ENCODE results near the gene MORN1.

The MORN1 gene

DNA sequence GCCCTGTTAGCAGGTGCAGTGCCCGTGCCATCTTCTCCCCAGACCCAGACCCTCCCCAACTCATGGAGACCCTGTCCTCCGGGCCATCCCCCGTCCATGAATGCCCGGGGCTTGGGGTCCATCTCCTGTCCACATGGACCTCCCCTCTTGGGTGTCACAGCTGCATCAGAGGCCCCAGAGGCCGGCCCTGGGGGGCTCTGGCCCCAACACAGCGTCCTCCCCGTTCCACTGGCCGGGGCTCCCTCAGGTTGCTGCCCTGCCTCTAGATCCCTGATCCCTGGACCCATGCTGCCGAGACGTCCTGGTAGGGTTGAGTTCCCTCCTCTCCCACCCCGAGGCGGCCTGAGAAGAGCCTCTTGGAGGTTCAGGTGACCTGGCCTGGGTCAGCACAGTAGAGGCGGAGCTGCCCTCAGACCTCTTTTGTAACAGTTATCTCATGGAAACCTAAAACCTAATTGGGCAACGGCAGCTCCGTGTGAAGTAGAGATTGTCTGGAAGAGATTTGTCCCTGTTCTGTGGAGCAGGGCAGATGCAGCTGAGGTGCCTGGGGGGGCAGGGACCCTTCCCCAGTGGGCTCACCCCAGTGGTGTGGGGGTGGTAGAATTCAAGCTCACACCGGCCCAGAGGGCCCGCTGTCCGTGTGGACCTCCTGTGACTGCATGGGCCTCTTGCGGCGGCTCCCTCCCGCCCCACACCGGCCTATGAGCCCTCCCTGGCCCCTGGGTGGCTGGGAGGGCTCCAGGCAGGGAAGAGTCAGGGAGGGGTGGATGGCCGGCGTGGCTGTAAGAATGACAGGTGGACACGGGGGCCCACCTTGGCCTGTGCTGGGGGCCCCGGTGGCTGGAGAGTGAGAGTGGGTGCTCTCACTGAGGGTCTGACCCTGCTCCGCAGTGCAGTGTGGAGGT is 107.1 kb downstream of the MORN1 start:
- no peak overlapping the region for H3K4me3 ChIP-seq (ENCODE audit: low read depth, low read length)
- TF ChIP-seq, protein P1, sequence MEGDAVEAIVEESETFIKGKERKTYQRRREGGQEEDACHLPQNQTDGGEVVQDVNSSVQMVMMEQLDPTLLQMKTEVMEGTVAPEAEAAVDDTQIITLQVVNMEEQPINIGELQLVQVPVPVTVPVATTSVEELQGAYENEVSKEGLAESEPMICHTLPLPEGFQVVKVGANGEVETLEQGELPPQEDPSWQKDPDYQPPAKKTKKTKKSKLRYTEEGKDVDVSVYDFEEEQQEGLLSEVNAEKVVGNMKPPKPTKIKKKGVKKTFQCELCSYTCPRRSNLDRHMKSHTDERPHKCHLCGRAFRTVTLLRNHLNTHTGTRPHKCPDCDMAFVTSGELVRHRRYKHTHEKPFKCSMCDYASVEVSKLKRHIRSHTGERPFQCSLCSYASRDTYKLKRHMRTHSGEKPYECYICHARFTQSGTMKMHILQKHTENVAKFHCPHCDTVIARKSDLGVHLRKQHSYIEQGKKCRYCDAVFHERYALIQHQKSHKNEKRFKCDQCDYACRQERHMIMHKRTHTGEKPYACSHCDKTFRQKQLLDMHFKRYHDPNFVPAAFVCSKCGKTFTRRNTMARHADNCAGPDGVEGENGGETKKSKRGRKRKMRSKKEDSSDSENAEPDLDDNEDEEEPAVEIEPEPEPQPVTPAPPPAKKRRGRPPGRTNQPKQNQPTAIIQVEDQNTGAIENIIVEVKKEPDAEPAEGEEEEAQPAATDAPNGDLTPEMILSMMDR (IDR thresholded peaks at IDR 0.05; ENCODE audit: low read depth, low read length, missing control alignments): no peak
- peaks cover 5% of the 10 kb centered on the region for H3K36me3 ChIP-seq (replicated peaks)
- H3K27ac ChIP-seq: no peak overlapping the region
- in situ Hi-C loops (cut with HindIII; ENCODE audit: low pct_ligation_motif_present, low sequenced_read_pairs): no loop called here
- H3K27me3 ChIP-seq (replicated peaks): no peaks in the 10 kb centered on the region
- DNase-seq: no peak

DNA sequence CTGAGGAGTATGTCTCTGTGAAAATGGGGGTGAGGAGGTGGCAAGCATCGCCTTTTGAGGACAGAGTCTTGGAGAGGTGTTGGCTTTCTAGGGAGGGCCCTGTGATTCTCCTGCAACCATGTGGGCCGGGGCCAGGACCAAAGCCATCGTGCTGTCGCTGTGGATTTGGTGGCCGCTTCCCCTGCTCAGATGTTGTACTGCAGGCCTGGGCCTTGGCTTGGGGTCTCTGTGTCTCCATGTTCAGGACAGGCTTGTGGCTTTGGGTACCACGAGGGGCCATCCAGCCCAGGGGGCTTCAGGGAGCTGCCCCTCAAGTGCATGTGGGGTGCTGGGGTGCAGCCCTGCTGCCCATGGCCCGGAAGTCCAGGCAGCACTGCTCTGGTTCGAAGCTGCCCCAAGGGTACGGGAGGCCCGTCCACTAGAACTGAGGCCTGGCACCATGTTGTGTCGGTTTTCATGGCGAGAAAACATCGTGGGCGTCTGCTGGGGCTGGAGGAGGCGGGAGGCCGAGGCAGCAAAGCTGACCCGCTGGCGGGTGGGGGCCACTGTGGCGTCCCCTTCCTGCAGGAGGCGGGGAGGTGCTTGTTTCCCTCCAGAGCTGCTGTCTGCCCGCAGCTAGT is 107.9 kb downstream of the MORN1 start:
- in situ Hi-C loops (cut with HindIII; ENCODE audit: low pct_ligation_motif_present, low sequenced_read_pairs): no loop called here
- Histone ChIP-seq H3K36me3 (replicated peaks) (peaks cover 5% of the 10 kb centered on the region), H3K4me3 (ENCODE audit: low read depth, low read length) (no peak overlapping the region), H3K27ac (no peak overlapping the region), H3K27me3 (replicated peaks) (no peaks in the 10 kb centered on the region)
- TF ChIP-seq, protein P1 (IDR thresholded peaks at IDR 0.05; ENCODE audit: low read depth, low read length, missing control alignments): no peak
- DNase-seq: no peak

DNA sequence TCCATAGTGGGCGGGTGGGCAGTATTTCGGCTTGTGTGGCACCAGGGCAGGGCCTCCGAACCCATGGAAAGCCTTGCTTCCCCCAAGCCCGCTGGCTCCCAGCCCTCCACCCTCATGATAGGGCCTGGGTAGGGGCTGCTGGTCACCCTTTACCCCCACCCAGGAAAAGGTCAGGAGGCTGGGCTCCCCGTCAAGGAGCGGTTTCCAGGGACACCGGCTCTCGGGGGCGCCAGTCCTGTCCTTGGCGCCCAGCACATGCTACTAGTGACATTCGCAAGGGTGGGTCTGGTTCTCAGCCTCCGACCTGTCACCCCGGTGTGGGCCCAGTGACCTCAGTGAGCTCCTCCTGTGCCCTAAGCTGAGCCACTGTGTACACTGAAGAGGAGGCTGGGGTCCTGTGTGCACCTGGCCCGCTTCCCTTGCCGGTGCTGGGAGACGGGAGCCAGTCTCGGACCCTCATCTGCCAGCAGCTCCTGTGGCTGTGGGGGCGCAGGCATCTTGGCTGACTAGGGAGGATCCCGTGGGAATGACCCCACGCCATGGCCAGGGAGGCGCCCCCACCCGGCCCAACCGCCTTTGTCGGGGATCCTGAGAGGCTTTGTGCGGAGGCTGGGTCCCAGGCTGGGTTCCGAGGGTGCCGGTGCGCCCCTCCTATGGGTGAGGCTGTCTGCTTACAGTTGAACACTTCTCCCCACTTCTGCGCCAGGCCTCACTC is 108.6 kb downstream of the MORN1 start:
- no peaks in the 10 kb centered on the region for H3K27me3 ChIP-seq (replicated peaks)
- no peak for DNase-seq
- peaks cover 10% of the 10 kb centered on the region for H3K36me3 ChIP-seq (replicated peaks)
- TF ChIP-seq, protein P1 (IDR thresholded peaks at IDR 0.05; ENCODE audit: low read depth, low read length, missing control alignments): no peak
- in situ Hi-C loops (cut with HindIII; ENCODE audit: low pct_ligation_motif_present, low sequenced_read_pairs): no loop called here
- no peak overlapping the region for H3K27ac ChIP-seq
- H3K4me3 ChIP-seq (ENCODE audit: low read depth, low read length): no peak overlapping the region

DNA sequence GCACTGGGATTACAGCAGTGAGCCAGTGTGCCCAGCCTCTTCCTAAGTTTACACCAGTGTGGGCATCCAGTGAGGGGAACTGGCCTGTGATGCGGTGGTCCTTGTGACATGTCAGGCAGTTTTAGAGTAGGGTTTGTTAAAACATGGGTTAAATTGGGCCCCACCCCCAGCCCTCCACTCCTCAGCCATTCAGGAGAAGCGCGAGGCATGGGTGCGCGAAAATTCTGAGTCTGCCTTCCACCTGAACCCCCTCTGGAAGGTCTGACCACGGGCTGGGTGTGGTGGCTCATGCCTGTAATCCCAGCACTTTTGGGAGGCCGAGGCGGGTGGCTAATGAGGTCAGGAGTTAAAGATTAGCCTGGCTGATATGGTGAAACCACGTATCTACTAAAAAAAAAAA is 111.5 kb downstream of the MORN1 start:
- H3K4me3 ChIP-seq (ENCODE audit: low read depth, low read length): no peak overlapping the region
- peak overlapping the region; percentile 35 for H3K27ac ChIP-seq

DNA sequence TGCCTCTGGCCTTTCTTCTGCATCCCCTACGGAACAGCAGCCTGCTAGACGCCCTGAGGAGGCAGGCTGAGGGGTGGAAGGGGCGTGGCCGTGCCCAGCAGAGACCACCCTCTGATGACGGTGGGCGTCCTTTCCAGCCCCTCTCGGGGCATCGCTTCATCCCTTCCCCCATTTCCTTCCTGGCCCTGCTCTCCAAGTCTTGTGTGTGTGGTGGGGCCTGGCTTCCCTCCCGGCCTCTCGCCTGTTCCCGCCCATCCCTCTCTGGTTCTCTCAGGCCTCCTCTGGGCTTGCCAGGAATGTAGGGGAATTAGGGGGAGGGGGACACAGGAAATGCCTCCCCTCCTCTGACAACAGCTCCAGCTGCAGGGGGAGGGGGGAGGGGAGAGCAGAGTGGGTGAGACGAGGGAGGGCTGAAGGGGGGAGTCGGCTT is 112.1 kb downstream of the MORN1 start:
- TF ChIP-seq, protein P1 (IDR thresholded peaks at IDR 0.05; ENCODE audit: low read depth, low read length, missing control alignments): no peak
- H3K36me3 ChIP-seq (replicated peaks): peaks cover 15% of the 10 kb centered on the region
- in situ Hi-C loops (cut with HindIII; ENCODE audit: low pct_ligation_motif_present, low sequenced_read_pairs): no loop called here
- no peak overlapping the region for H3K4me3 ChIP-seq (ENCODE audit: low read depth, low read length)
- peak; percentile 72 for DNase-seq
- peak overlapping the region; percentile 2 for H3K27ac ChIP-seq
- no peaks in the 10 kb centered on the region for H3K27me3 ChIP-seq (replicated peaks)

More for the DNA sequence above, 111.5 kb downstream of the MORN1 start:
- TF ChIP-seq, protein P1 (IDR thresholded peaks at IDR 0.05; ENCODE audit: low read depth, low read length, missing control alignments): no peak
- peaks cover 15% of the 10 kb centered on the region for H3K36me3 ChIP-seq (replicated peaks)
- in situ Hi-C loops (cut with HindIII; ENCODE audit: low pct_ligation_motif_present, low sequenced_read_pairs): no loop called here
- no peak for DNase-seq
- H3K27me3 ChIP-seq (replicated peaks): no peaks in the 10 kb centered on the region
